ENCODE data around the gene HEMK1.
A peak's percentile ranks its signal among the peaks of the same experiment; 100 is the strongest.

Gene HEMK1

GRCh38 chr3:50637945-50638344 lies 68.6 kb downstream of the HEMK1 start:
- ChIA-PET CTCF (interaction anchor here (0.9 to 3.1 kb wide), 4 partner anchors 10 to 23 kb away, joined by 3 to 9 read pairs (median 7); no protein-coding TSS in a partner anchor), POLR2A (interaction anchor here (1.1 kb wide), 1 partner anchor 17 kb away, joined by 3 read pairs; no protein-coding TSS in a partner anchor)
- peak overlapping the region in 1 of 2 experiments; percentile 11 for H3K27ac ChIP-seq (ENCODE audit: insufficient read depth in 1 of 2, low read depth in 1 of 2, low read length in 2 of 2, poor library complexity in 1 of 2, severe bottlenecking in 2 of 2)
- H3K36me3 ChIP-seq (ENCODE audit: control insufficient read depth in 4 of 4, insufficient read depth in 4 of 4, low read length in 3 of 4): peaks cover 21 to 67% (median 41%) of the 10 kb centered on the region in 4 experiments
- H3K4me3 ChIP-seq (ENCODE audit: control insufficient read depth in 1 of 7, extremely low read depth in 1 of 7, insufficient read depth in 4 of 7, low read depth in 2 of 7, low read length in 6 of 7): no peak overlapping the region
- 36% methylated on average over 3 of the region's 3 CpGs for WGBS (ENCODE audit: insufficient coverage)
- peaks cover 0 to 54% (median 44%) of the 10 kb centered on the region in 4 experiments for H3K4me1 ChIP-seq (ENCODE audit: control extremely low read depth in 1 of 4, control insufficient read depth in 4 of 4, insufficient read depth in 4 of 4, low read length in 3 of 4)
- no peak for DNase-seq
- no peaks in the 10 kb centered on the region for H3K9me3 ChIP-seq (ENCODE audit: control extremely low read depth in 1 of 5, control insufficient read depth in 4 of 5, insufficient read depth in 2 of 5, low read depth in 1 of 5, low read length in 4 of 5)
- H3K27me3 ChIP-seq (replicated peaks in 2 of 5; ENCODE audit: control insufficient read depth in 4 of 5, insufficient read depth in 5 of 5, low read length in 4 of 5): no peaks in the 10 kb centered on the region

- no peak for DNase-seq
- Histone ChIP-seq H3K4me1 (ENCODE audit: control extremely low read depth in 1 of 4, control insufficient read depth in 4 of 4, insufficient read depth in 4 of 4, low read length in 3 of 4) (peaks cover 0 to 43% (median 32%) of the 10 kb centered on the region in 4 experiments), H3K4me3 (ENCODE audit: control insufficient read depth in 1 of 7, extremely low read depth in 1 of 7, insufficient read depth in 4 of 7, low read depth in 2 of 7, low read length in 6 of 7) (no peak overlapping the region), H3K9me3 (ENCODE audit: control extremely low read depth in 1 of 5, control insufficient read depth in 4 of 5, insufficient read depth in 2 of 5, low read depth in 1 of 5, low read length in 4 of 5) (no peaks in the 10 kb centered on the region), H3K36me3 (ENCODE audit: control insufficient read depth in 4 of 4, insufficient read depth in 4 of 4, low read length in 3 of 4) (peaks cover 21 to 74% (median 52%) of the 10 kb centered on the region in 4 experiments), H3K27me3 (replicated peaks in 2 of 5; ENCODE audit: control insufficient read depth in 4 of 5, insufficient read depth in 5 of 5, low read length in 4 of 5) (no peaks in the 10 kb centered on the region), H3K27ac (ENCODE audit: insufficient read depth in 1 of 2, low read depth in 1 of 2, low read length in 2 of 2, poor library complexity in 1 of 2, severe bottlenecking in 2 of 2) (no peak overlapping the region)
- POLR2A ChIA-PET: interaction anchor here (1.1 kb wide), 1 partner anchor 18 kb away, joined by 3 read pairs; no protein-coding TSS in a partner anchor
- CTCF ChIA-PET: interaction anchor here (0.8 to 3.1 kb wide), 7 partner anchors 8 to 27 kb away, joined by 3 to 15 read pairs (median 4); partner anchors contain the start of gene CISH
- 90% methylated on average over 5 of the region's 6 CpGs for WGBS (ENCODE audit: insufficient coverage)
Measured at GRCh38 chr3:50639055-50639494, 69.8 kb downstream of the HEMK1 start.

DNA sequence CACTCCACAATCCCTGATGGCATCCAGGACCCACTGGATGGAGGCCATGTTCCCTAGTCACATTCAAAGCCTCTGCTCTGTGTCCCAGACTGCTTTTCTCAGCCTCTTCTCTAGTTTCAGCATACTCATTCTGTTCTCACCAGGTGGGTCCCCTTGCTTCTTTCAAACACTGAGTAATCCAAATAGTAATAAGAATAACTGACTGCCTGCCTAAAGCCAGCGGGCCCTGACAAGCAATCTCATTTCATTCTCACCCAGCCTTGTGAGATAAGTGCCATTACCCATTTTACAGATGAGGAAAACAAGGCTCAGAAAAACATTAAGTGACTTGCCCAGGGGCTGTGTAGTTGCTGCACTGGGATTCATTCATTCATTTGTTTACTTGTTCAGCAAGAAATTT lies 73.1 kb downstream of the HEMK1 start:
- Histone ChIP-seq H3K27ac (ENCODE audit: insufficient read depth in 1 of 2, low read depth in 1 of 2, low read length in 2 of 2, poor library complexity in 1 of 2, severe bottlenecking in 2 of 2) (no peak overlapping the region), H3K9me3 (ENCODE audit: control extremely low read depth in 1 of 5, control insufficient read depth in 4 of 5, insufficient read depth in 2 of 5, low read depth in 1 of 5, low read length in 4 of 5) (no peaks in the 10 kb centered on the region), H3K27me3 (replicated peaks in 2 of 5; ENCODE audit: control insufficient read depth in 4 of 5, insufficient read depth in 5 of 5, low read length in 4 of 5) (no peaks in the 10 kb centered on the region), H3K36me3 (ENCODE audit: control insufficient read depth in 4 of 4, insufficient read depth in 4 of 4, low read length in 3 of 4) (peaks cover 28 to 95% (median 77%) of the 10 kb centered on the region in 4 experiments), H3K4me3 (ENCODE audit: control insufficient read depth in 1 of 7, extremely low read depth in 1 of 7, insufficient read depth in 4 of 7, low read depth in 2 of 7, low read length in 6 of 7) (no peak overlapping the region), H3K4me1 (ENCODE audit: control extremely low read depth in 1 of 4, control insufficient read depth in 4 of 4, insufficient read depth in 4 of 4, low read length in 3 of 4) (peaks cover 0 to 15% (median 9%) of the 10 kb centered on the region in 4 experiments)
- WGBS (ENCODE audit: insufficient coverage): no CpG with 5 or more reads among the region's 1 CpG
- ChIA-PET CTCF (interaction anchor here (1.1 kb wide), 1 partner anchor 13 kb away, joined by 3 read pairs; no protein-coding TSS in a partner anchor), POLR2A (no interaction called here)
- no peak for DNase-seq

DNA sequence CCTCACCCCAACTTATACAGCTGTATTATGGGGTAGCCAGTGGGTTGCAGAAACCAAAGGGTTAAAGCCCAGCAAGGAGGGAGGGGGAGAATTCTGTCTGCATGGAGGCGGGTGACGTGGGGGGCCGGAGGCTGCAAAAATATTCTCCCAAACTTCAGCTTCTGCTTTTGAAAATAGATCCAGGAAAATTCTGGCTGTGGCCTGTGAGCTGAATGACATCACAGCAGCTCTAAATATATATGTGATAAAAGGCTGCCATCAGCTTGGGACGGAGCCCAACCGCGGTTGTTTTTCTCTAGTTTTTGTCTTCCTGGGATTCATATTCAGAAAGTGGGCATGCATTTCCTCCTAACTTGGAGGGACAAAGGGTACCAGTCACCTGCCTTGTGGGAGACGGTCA lies 75.2 kb downstream of the HEMK1 start:
- POLR2A ChIA-PET: interaction anchor here (0.6 kb wide), 1 partner anchor 205 kb away, joined by 3 read pairs; no protein-coding TSS in a partner anchor
- Histone ChIP-seq H3K36me3 (ENCODE audit: control insufficient read depth in 4 of 4, insufficient read depth in 4 of 4, low read length in 3 of 4) (peaks cover 32 to 98% (median 82%) of the 10 kb centered on the region in 4 experiments), H3K4me3 (ENCODE audit: control insufficient read depth in 1 of 7, extremely low read depth in 1 of 7, insufficient read depth in 4 of 7, low read depth in 2 of 7, low read length in 6 of 7) (no peak overlapping the region), H3K4me1 (ENCODE audit: control extremely low read depth in 1 of 4, control insufficient read depth in 4 of 4, insufficient read depth in 4 of 4, low read length in 3 of 4) (no peaks in the 10 kb centered on the region), H3K27me3 (replicated peaks in 2 of 5; ENCODE audit: control insufficient read depth in 4 of 5, insufficient read depth in 5 of 5, low read length in 4 of 5) (no peaks in the 10 kb centered on the region), H3K9me3 (ENCODE audit: control extremely low read depth in 1 of 5, control insufficient read depth in 4 of 5, insufficient read depth in 2 of 5, low read depth in 1 of 5, low read length in 4 of 5) (no peaks in the 10 kb centered on the region), H3K27ac (ENCODE audit: insufficient read depth in 1 of 2, low read depth in 1 of 2, low read length in 2 of 2, poor library complexity in 1 of 2, severe bottlenecking in 2 of 2) (no peak overlapping the region)
- CTCF ChIA-PET: interaction anchor here (1.5 kb wide), 1 partner anchor 28 kb away, joined by 5 read pairs; the partner anchor contains the start of gene MAPKAPK3
- 97% methylated on average over 5 of the region's 7 CpGs for WGBS (ENCODE audit: insufficient coverage)
- no peak for DNase-seq

GRCh38 chr3:50645378-50645777 lies 76.1 kb downstream of the HEMK1 start:
- peaks cover 32 to 98% (median 82%) of the 10 kb centered on the region in 4 experiments for H3K36me3 ChIP-seq (ENCODE audit: control insufficient read depth in 4 of 4, insufficient read depth in 4 of 4, low read length in 3 of 4)
- no peaks in the 10 kb centered on the region for H3K27me3 ChIP-seq (replicated peaks in 2 of 5; ENCODE audit: control insufficient read depth in 4 of 5, insufficient read depth in 5 of 5, low read length in 4 of 5)
- no peaks in the 10 kb centered on the region for H3K4me1 ChIP-seq (ENCODE audit: control extremely low read depth in 1 of 4, control insufficient read depth in 4 of 4, insufficient read depth in 4 of 4, low read length in 3 of 4)
- ChIA-PET POLR2A (no interaction called here), CTCF (interaction anchor here (0.8 to 1.5 kb wide), 2 partner anchors 14 to 29 kb away, joined by 4 to 5 read pairs; partner anchors contain the start of gene MAPKAPK3)
- WGBS (ENCODE audit: insufficient coverage): 100% methylated on average over 1 of the region's 2 CpGs
- H3K27ac ChIP-seq (ENCODE audit: insufficient read depth in 1 of 2, low read depth in 1 of 2, low read length in 2 of 2, poor library complexity in 1 of 2, severe bottlenecking in 2 of 2): peak overlapping the region in 1 of 2 experiments; percentile 26
- no peak overlapping the region for H3K4me3 ChIP-seq (ENCODE audit: control insufficient read depth in 1 of 7, extremely low read depth in 1 of 7, insufficient read depth in 4 of 7, low read depth in 2 of 7, low read length in 6 of 7)
- DNase-seq: no peak
- no peaks in the 10 kb centered on the region for H3K9me3 ChIP-seq (ENCODE audit: control extremely low read depth in 1 of 5, control insufficient read depth in 4 of 5, insufficient read depth in 2 of 5, low read depth in 1 of 5, low read length in 4 of 5)

Measured in common myeloid progenitor, CD34-positive (primary cell).